Measurements from ENCODE around the gene PRKCI.
A peak's percentile ranks its signal among the peaks of the same experiment; 100 is the strongest.

The PRKCI gene

DNA sequence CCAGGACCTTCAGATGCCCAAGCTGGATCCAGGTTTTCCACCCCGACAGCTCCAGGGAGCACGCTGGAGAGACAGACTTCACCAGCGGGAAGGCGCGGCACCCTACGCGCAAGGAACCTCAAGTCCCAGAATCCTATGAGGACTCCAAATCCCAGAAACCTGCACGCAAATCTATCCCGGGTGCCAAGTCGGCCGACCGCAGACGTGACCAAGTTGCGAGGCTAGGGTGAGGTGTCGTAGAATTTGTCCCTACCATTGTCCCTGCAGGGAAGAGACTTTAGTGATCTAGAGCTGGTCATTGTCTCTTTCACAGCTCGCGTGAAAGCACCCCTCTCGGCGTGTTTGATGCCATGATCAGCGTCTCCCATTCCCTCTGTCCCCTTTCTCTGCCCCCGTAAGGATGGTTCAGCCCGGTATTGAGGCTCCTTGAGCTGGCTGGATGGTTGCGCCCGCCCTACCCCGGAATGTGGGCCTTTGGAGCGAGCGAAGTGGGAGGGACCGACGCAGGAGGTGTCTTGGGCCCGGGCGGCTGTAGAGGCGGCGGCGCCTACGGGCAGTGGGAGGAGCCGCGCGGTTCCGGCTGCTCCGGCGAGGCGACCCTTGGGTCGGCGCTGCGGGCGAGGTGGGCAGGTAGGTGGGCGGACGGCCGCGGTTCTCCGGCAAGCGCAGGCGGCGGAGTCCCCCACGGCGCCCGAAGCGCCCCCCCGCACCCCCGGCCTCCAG lies at the start of gene PRKCI:
Gene PRKCI (plus strand): TSS at position 501 of the 723 bp plus-strand sequence. CDS start 246 bp downstream, outside the sequence.
- peak; percentile 97 for DNase-seq (ENCODE audit: low read depth)
- peak within 1 kb of the TSS; percentile 65 for H3K4me3 ChIP-seq (ENCODE audit: low read depth, low read length)
- TF ChIP-seq, protein P1, sequence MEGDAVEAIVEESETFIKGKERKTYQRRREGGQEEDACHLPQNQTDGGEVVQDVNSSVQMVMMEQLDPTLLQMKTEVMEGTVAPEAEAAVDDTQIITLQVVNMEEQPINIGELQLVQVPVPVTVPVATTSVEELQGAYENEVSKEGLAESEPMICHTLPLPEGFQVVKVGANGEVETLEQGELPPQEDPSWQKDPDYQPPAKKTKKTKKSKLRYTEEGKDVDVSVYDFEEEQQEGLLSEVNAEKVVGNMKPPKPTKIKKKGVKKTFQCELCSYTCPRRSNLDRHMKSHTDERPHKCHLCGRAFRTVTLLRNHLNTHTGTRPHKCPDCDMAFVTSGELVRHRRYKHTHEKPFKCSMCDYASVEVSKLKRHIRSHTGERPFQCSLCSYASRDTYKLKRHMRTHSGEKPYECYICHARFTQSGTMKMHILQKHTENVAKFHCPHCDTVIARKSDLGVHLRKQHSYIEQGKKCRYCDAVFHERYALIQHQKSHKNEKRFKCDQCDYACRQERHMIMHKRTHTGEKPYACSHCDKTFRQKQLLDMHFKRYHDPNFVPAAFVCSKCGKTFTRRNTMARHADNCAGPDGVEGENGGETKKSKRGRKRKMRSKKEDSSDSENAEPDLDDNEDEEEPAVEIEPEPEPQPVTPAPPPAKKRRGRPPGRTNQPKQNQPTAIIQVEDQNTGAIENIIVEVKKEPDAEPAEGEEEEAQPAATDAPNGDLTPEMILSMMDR (IDR thresholded peaks at IDR 0.05; ENCODE audit: insufficient read depth, low read depth, low read length, missing control alignments), result no peak

DNA sequence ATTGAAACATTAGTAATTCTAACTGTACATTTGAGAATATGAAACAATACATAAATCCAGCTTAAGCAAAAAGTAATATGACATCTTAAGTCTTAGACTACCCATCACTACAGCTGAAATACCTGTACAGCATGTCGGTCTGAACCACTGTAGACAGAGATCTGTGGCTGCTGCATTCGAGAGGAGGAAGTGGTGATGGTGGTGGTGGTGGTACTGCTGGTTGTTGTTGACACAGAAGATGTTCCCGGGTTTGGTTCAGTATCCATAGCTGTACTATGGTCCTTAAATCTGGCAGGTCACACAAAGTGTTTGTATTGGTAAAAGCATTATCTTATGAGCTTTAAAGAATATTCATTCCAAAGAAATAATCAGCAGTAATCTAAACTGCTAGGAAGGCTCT lies 43.6 kb upstream of the PRKCI start:
- H3K4me3 ChIP-seq (ENCODE audit: low read depth, low read length), result peak overlapping the region; percentile 90
- TF ChIP-seq, protein P1 (IDR thresholded peaks at IDR 0.05; ENCODE audit: insufficient read depth, low read depth, low read length, missing control alignments), result no peak
- DNase-seq (ENCODE audit: low read depth), result peak; percentile 69

DNA sequence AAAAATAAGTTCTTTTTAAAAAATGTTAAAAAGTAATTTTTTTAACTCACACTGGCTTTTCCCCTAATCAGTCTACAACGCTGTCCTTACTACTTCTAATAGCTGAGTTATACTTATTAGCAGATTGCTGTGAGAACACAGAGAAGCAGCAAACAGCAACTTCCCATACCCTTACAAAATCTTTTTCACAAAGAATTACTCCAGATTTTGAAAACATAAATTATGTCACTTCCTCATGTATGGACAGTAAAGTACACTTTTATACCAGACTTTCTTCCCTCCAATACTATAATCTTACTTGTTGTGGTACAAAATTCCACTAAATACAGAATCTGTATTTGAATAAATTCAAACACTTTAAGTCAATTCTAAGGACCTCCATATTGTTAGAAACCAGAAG lies 42.8 kb upstream of the PRKCI start:
- TF ChIP-seq, protein P1 (IDR thresholded peaks at IDR 0.05; ENCODE audit: insufficient read depth, low read depth, low read length, missing control alignments), result no peak
- H3K4me3 ChIP-seq (ENCODE audit: low read depth, low read length), result peak overlapping the region; percentile 90
- no peak for DNase-seq (ENCODE audit: low read depth)

DNA sequence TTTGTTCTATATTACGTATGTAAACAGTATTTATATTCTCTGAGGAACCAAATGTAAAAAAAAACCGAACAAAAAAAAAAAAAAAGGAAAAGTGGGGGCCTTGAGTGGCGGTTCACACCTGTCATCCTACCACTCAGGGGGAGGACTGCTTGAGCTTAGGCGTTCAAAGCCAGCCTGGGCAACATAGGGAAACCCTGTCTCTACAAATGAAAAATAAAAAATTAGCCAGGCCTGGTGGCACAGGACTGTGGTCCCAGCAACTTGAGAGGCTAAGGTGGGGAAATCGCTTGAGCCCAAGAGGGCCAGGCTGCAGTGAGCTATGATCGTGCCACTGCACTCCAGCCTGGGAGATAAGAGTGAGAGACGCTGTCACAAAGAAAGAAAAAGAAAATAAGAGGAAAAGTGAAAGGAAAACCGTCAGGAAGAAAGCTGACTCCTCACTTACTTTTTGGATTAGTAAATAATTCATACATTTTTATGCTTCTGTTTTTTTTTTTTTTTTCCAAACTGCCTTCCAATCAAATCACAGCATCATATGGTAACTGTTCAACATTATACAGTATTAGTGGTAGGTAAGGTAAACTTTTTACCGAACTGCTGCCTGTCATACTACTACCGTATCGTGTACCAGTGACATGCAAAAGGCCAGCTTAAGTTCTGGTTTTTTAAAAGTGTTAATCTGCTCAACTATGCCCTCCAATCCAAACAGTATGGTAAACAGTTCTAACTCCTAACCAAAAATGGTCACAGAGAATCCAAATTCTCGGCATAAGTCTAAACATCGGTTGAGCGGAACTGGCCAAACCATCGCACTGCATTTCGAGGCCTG lies 41.9 kb upstream of the PRKCI start:
- peak; percentile 46 for DNase-seq (ENCODE audit: low read depth)
- peak overlapping the region; percentile 90 for H3K4me3 ChIP-seq (ENCODE audit: low read depth, low read length)
- TF ChIP-seq, protein P1 (IDR thresholded peaks at IDR 0.05; ENCODE audit: insufficient read depth, low read depth, low read length, missing control alignments), result no peak

DNA sequence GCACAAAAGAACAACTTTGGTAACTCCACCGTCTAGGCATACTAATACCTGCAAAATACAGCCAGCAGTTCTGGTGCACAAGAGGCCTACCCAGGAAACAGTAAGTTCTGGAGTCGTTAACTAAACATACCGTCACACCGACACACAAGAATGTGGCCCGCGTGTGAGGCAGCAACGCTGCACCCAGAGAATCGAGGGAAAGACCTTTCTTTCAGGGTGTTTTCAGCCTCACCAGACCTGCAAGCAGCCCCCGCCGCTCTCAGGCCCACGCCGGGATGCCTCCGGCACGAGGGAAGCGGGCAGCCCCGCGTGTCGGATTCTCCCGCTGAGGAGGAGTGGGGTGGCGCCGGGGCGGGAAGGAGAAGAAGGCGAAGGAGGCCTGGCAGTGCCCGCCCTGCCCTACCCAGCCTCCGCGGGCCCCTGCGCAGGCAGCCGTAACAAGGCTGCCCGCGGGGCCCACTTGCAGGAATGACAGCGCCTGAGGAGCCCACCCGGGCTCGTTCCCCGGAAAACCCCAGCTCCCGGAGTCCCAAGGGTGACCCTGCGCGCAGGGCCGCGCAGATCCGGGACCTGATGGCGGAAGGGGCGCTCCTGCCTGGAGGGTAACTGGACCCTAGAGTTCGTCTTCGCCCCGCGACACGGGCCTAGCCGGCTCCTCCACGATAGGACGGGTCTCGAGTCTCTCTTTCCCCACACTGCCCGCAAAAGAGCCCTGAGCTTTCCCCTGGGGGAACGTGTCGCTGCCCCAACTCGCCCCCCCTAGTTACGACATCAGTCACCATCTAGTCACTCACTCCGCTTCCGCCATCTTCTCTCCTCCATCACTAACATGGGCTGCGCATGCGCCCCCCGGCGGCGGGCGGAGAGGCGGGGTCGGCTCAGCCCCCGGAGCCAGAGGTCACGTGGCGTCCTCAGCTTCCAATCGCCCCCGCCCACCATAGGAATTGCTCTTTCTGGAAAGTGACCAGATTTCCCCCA lies 41.0 kb upstream of the PRKCI start, which contains the start of gene PHC3:
Gene PHC3 (minus strand): TSS at position 826 of the 978 bp plus-strand sequence. CDS start 18 bp downstream, at position 808.
- TF ChIP-seq, protein P1 (IDR thresholded peaks at IDR 0.05; ENCODE audit: insufficient read depth, low read depth, low read length, missing control alignments), result no peak
- peak; percentile 95 for DNase-seq (ENCODE audit: low read depth)

More for the DNA sequence above, 41.0 kb upstream of the PRKCI start, which contains the start of gene PHC3:
- H3K4me3 ChIP-seq (ENCODE audit: low read depth, low read length), result peak within 1 kb of the TSS; percentile 90

All from GM12865 (cell line).